OCI-LY1 (cell line): ENCODE measurements around the gene SLC4A8.
A peak's percentile ranks its signal among the peaks of the same experiment; 100 is the strongest.

Experiments used
- H2AFZ ChIP-seq: fragments of 200-600 bp; sonication (generic), shearing (Covaris generic); 2 replicates; pipeline ENCODE4 v1.6.0; 2014; ENCODE audit warnings: antibody characterized with exemption, mild to moderate bottlenecking, low read length
- H3F3A ChIP-seq: fragments of 200-600 bp; sonication (generic), shearing (Covaris generic); 2 replicates; pipeline ENCODE4 v1.6.0; 2014; ENCODE audit warnings: mild to moderate bottlenecking, antibody characterized with exemption, low read length, moderate library complexity; ENCODE audit not compliant: insufficient read depth
- H3K27ac ChIP-seq: fragments of 200-600 bp; sonication (generic); 2 replicates; pipeline ENCODE4 v1.5.1; 2014; ENCODE audit warnings: low read length, mixed run types, mild to moderate bottlenecking, low read depth; ENCODE audit not compliant: poor library complexity, severe bottlenecking
- H3K27me3 ChIP-seq: fragments of 200-600 bp; sonication (generic); 2 replicates; pipeline ENCODE4 v1.6.0; 2014; ENCODE audit warnings: antibody characterized with exemption, mild to moderate bottlenecking, low read length, moderate library complexity; ENCODE audit not compliant: insufficient read depth
- H3K36me3 ChIP-seq: fragments of 200-600 bp; sonication (generic); 2 replicates; pipeline ENCODE4 v1.6.1; 2014; ENCODE audit warnings: mild to moderate bottlenecking, antibody characterized with exemption, low read length, moderate library complexity, mixed read lengths; ENCODE audit not compliant: insufficient read depth
- H3K4me1 ChIP-seq: fragments of 200-600 bp; sonication (generic); 2 replicates; pipeline ENCODE4 v1.5.1; 2014; ENCODE audit warnings: mild to moderate bottlenecking, low read length, moderate library complexity; ENCODE audit not compliant: insufficient read depth, severe bottlenecking
- H3K4me2 ChIP-seq: fragments of 200-600 bp; sonication (generic), shearing (Covaris generic); 2 replicates; pipeline ENCODE4 v1.6.1; 2014; ENCODE audit warnings: low read length
- H3K4me3 ChIP-seq: fragments of 200-600 bp; sonication (generic); 2 replicates; pipeline ENCODE4 v1.5.1; 2014; ENCODE audit warnings: low read length, low read depth, mild to moderate bottlenecking, mixed read lengths; ENCODE audit not compliant: poor library complexity, severe bottlenecking
- H3K79me2 ChIP-seq: fragments of 200-600 bp; shearing (Covaris generic); 2 replicates; pipeline ENCODE4 v1.6.1; 2016; ENCODE audit warnings: mixed run types, low read length, mixed read lengths; ENCODE audit not compliant: insufficient read depth
- H3K9ac ChIP-seq: fragments of 200-600 bp; sonication (generic), shearing (Covaris generic); 2 replicates; pipeline ENCODE4 v1.6.1; 2014; ENCODE audit warnings: mild to moderate bottlenecking, low read length, mixed read lengths
- H3K9me2 ChIP-seq: fragments of 200-600 bp; sonication (generic), shearing (Covaris generic); 2 replicates; pipeline ENCODE4 v1.6.1; 2014; ENCODE audit warnings: low read depth, mild to moderate bottlenecking, low read length, mixed read lengths
- H3K9me3 ChIP-seq: fragments of 200-600 bp; shearing (Covaris generic); 2 replicates; pipeline ENCODE4 v1.6.1; 2014; ENCODE audit warnings: low read length, mixed read lengths
- H4K20me1 ChIP-seq: fragments of 200-600 bp; sonication (generic), shearing (Covaris generic); 2 replicates; pipeline ENCODE4 v1.6.0; 2016; ENCODE audit warnings: mild to moderate bottlenecking, low read length; ENCODE audit not compliant: insufficient read depth
- EZH2 ChIP-seq: fragments of 200-600 bp; sonication (generic), shearing (Covaris generic); IDR thresholded peaks from 2 replicates; pipeline ENCODE4 v1.8.0; 2017; ENCODE audit warnings: borderline replicate concordance, mixed run types, mild to moderate bottlenecking, antibody characterized with exemption, low read length, moderate library complexity, mixed read lengths
- TF ChIP-seq, protein P1 (sequence below): fragments of 200-600 bp; sonication (generic), shearing (Covaris generic); IDR thresholded peaks from 2 replicates; pipeline ENCODE4 v1.5.1; 2017; ENCODE audit warnings: mild to moderate bottlenecking, antibody characterized with exemption, low read length, moderate library complexity, mixed read lengths

Gene SLC4A8

DNA sequence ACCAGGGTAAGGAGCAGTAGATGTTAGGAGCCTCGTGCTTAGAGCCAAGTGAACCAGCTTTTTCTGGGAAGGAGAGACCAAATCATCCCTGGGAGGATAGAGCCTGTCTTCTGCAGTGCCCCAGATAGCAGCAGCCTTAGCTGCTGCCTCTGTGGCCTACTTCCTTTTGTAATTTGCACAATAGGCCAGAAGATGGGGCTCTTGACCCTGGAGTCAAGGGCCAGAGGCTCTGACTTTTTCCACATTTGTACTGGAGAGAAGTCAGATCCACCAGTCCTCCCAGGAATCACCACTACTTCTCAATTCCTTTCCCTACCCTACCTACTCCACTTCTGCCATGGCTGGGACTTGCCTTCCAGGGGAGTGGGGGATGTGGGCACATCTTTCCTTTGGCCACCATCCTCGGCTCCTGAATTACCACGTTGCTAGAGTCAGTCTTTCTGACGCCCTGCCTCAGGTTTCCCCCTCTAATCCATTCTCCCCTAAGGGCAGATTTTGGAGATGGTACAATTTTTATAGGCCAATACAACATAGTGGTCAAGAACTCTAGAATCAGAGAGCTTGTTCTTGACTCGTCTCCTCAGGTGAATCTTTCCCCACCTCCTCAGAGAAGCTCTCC, 3.3 kb upstream of the SLC4A8 start:
- H4K20me1 ChIP-seq, result no peaks in the 10 kb centered on the region
- no peak overlapping the region for H3K4me2 ChIP-seq
- no peaks in the 10 kb centered on the region for H3K79me2 ChIP-seq
- peaks cover 7% of the 10 kb centered on the region for H3K4me1 ChIP-seq
- H2AFZ ChIP-seq, result no peak overlapping the region
- H3K4me3 ChIP-seq, result no peak overlapping the region
- no peaks in the 10 kb centered on the region for H3K9me3 ChIP-seq
- H3K27me3 ChIP-seq, result peaks cover 12% of the 10 kb centered on the region
- no peaks in the 10 kb centered on the region for H3F3A ChIP-seq
- no peaks in the 10 kb centered on the region for H3K36me3 ChIP-seq
- no peak overlapping the region for H3K9ac ChIP-seq
- H3K27ac ChIP-seq, result no peak overlapping the region
- H3K9me2 ChIP-seq, result no peaks in the 10 kb centered on the region
- TF ChIP-seq, protein P1, sequence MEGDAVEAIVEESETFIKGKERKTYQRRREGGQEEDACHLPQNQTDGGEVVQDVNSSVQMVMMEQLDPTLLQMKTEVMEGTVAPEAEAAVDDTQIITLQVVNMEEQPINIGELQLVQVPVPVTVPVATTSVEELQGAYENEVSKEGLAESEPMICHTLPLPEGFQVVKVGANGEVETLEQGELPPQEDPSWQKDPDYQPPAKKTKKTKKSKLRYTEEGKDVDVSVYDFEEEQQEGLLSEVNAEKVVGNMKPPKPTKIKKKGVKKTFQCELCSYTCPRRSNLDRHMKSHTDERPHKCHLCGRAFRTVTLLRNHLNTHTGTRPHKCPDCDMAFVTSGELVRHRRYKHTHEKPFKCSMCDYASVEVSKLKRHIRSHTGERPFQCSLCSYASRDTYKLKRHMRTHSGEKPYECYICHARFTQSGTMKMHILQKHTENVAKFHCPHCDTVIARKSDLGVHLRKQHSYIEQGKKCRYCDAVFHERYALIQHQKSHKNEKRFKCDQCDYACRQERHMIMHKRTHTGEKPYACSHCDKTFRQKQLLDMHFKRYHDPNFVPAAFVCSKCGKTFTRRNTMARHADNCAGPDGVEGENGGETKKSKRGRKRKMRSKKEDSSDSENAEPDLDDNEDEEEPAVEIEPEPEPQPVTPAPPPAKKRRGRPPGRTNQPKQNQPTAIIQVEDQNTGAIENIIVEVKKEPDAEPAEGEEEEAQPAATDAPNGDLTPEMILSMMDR, result peak; percentile 67
- TF ChIP-seq EZH2, result no peak

DNA sequence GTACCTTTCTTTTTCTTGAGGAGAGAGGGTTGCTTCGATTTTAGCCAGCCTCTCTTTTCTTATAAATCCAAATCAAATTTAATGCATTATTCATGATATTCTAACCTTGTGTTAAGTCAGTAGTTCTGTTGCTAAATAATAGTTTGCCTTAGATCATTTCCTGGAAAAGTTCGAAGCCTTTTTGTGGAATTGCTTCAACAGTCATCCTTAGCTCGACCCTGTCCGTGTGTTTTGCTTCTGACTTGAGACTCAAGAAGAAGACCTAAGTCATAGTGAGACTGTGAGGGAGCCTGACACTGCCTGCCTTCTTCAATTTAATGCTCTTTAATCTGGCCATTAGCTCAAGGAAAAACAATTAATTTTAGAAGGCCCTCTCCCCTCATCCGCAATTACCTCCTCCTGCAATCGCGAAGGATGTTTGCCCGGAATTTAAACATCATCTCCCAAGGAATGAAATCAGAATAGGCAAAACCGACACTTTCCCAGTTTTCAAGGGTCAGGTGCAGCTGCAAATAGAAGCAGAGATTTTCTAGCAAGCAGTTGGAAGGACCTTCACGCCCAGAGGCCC, 453 bp upstream of the SLC4A8 start:
- H3K9me2 ChIP-seq, result no peaks in the 10 kb centered on the region
- H3K27ac ChIP-seq, result no peak overlapping the region
- no peaks in the 10 kb centered on the region for H3F3A ChIP-seq
- no peaks in the 10 kb centered on the region for H3K79me2 ChIP-seq
- TF ChIP-seq, protein P1, result no peak
- no peak for TF ChIP-seq EZH2
- H4K20me1 ChIP-seq, result no peaks in the 10 kb centered on the region
- peak overlapping the region; percentile 55 for H3K4me2 ChIP-seq
- H3K9ac ChIP-seq, result no peak overlapping the region
- H3K27me3 ChIP-seq, result peaks cover 8% of the 10 kb centered on the region
- no peak overlapping the region for H2AFZ ChIP-seq
- H3K36me3 ChIP-seq, result no peaks in the 10 kb centered on the region
- peak overlapping the region; percentile 53 for H3K4me3 ChIP-seq
- peaks cover 7% of the 10 kb centered on the region for H3K4me1 ChIP-seq
- H3K9me3 ChIP-seq, result no peaks in the 10 kb centered on the region

DNA sequence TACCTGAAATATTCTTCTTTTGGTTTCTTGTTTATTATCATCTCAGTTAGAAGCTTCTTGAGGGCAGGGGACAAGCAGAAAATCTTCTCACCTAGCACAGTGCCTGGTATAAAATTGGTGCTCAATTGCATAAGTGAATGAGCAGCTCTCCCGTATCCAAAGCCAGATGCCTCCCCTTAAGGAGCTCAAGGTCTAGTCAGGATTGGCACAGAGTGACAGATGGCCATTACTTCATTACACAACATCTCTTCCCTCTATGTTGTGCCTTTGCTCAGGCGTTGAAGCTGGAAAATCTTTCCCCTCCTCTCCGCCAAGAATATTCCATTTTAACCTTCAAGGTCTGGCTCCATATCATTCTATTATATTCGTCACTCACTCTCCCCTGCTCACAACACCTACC, 3.6 kb downstream of the SLC4A8 start:
- no peaks in the 10 kb centered on the region for H3F3A ChIP-seq
- H4K20me1 ChIP-seq, result no peaks in the 10 kb centered on the region
- peaks cover 8% of the 10 kb centered on the region for H3K27me3 ChIP-seq
- H3K4me2 ChIP-seq, result no peak overlapping the region
- H3K9ac ChIP-seq, result no peak overlapping the region
- no peaks in the 10 kb centered on the region for H3K79me2 ChIP-seq
- no peak overlapping the region for H2AFZ ChIP-seq
- H3K27ac ChIP-seq, result no peak overlapping the region
- H3K9me3 ChIP-seq, result no peaks in the 10 kb centered on the region
- H3K9me2 ChIP-seq, result no peaks in the 10 kb centered on the region
- no peak overlapping the region for H3K4me3 ChIP-seq
- TF ChIP-seq, protein P1, result no peak
- no peak for TF ChIP-seq EZH2
- peaks cover 7% of the 10 kb centered on the region for H3K4me1 ChIP-seq
- H3K36me3 ChIP-seq, result no peaks in the 10 kb centered on the region
